IPS-18a (cell line): ENCODE data around the gene THADA.

Experiments used
- H3K27ac ChIP-seq: one replicate; pipeline ENCODE4 v1.5.1; 2013; ENCODE audit warnings: low read length
- H3K27me3 ChIP-seq: one replicate; pipeline ENCODE4 v1.6.1; 2013; ENCODE audit warnings: mild to moderate bottlenecking, low read length; ENCODE audit not compliant: control insufficient read depth, insufficient read depth
- H3K36me3 ChIP-seq: one replicate; pipeline ENCODE4 v1.6.1; 2013; ENCODE audit warnings: low read depth, low read length; ENCODE audit not compliant: control insufficient read depth
- H3K4me1 ChIP-seq: one replicate; pipeline ENCODE4 v1.6.1; 2013; ENCODE audit warnings: low read depth, low read length; ENCODE audit not compliant: control insufficient read depth
- H3K4me3 ChIP-seq: one replicate; pipeline ENCODE4 v1.5.1; 2013; ENCODE audit warnings: low read length
- H3K9ac ChIP-seq: one replicate; pipeline ENCODE4 v1.6.1; 2013; ENCODE audit warnings: mild to moderate bottlenecking, low read length, moderate library complexity
- H3K9me3 ChIP-seq: one replicate; pipeline ENCODE4 v1.6.1; 2013; ENCODE audit warnings: low read depth, low read length; ENCODE audit not compliant: control insufficient read depth

THADA gene

DNA sequence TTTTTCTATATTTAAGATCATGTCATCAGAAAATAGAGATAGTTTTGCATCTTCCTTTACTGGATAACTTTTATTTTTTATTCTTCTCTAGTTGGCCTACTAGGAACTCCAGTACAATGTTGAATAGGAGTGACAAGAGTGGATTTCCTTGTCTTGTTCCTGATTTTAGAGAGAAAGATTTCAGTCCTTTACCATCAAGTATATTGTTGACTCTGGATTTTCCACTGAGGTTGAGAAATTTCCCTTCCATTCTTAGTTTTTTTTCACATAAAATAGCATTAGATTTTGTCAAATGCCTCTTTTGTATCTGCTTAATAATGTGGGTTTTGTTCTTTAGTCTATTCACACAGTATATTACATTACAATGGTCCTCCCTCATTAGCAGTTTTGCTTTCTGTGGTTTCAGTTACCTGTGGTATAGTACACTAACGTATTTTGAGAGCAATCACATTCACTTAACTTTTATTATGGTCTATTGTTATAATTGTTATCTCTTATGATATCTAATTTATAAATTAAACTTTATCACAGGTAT is 105.5 kb downstream of the THADA start:
- Histone ChIP-seq H3K9me3 (no peaks in the 10 kb centered on the region), H3K4me1 (peaks cover 20% of the 10 kb centered on the region), H3K9ac (no peak overlapping the region), H3K27ac (no peak overlapping the region), H3K27me3 (no peaks in the 10 kb centered on the region), H3K4me3 (peak overlapping the region; percentile 4), H3K36me3 (no peaks in the 10 kb centered on the region)

DNA sequence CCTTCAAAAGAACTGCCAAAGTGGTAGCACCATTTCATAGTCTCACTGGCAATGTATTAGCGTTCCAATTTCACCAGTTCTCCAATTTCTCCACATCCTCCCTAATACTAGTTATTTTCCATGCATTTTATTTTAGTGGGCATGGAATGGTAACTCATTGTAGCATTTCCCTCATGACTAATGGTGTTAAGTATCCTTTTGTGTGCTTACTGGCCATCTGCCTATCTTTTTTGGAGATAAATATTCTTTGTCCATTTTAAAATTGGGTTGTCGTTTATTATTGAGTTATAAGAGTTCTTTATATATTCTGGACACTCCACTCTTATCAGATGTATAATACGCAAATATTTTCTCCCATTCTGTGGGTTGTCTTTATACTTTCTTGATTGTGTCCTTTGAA is 107.1 kb downstream of the THADA start:
- Histone ChIP-seq H3K9ac (no peak overlapping the region), H3K27me3 (no peaks in the 10 kb centered on the region), H3K36me3 (no peaks in the 10 kb centered on the region), H3K9me3 (no peaks in the 10 kb centered on the region), H3K4me1 (peaks cover 20% of the 10 kb centered on the region), H3K4me3 (no peak overlapping the region), H3K27ac (no peak overlapping the region)

DNA sequence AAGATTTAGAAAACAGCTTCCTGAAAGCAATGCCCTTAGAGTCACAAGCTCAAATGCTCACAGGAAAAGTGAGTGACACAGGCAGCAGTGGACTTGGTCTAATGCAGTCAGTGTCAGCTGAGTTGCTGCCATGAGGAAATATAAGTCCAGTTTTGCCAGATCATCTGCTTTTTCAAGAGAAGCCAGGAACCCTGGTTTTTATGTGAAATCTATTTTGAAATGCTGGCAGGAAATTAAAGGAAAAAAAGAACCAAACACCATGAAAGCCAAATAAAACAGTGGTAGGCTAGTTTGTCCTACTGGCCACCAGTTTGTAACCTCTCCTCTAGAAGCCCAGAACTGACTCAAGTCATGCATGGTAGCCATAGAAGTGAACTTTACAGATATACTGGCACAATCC is 109.2 kb downstream of the THADA start:
- no peak overlapping the region for H3K27ac ChIP-seq
- H3K36me3 ChIP-seq, result no peaks in the 10 kb centered on the region
- H3K9me3 ChIP-seq, result no peaks in the 10 kb centered on the region
- no peaks in the 10 kb centered on the region for H3K27me3 ChIP-seq
- peaks cover 20% of the 10 kb centered on the region for H3K4me1 ChIP-seq
- no peak overlapping the region for H3K4me3 ChIP-seq
- H3K9ac ChIP-seq, result no peak overlapping the region

DNA sequence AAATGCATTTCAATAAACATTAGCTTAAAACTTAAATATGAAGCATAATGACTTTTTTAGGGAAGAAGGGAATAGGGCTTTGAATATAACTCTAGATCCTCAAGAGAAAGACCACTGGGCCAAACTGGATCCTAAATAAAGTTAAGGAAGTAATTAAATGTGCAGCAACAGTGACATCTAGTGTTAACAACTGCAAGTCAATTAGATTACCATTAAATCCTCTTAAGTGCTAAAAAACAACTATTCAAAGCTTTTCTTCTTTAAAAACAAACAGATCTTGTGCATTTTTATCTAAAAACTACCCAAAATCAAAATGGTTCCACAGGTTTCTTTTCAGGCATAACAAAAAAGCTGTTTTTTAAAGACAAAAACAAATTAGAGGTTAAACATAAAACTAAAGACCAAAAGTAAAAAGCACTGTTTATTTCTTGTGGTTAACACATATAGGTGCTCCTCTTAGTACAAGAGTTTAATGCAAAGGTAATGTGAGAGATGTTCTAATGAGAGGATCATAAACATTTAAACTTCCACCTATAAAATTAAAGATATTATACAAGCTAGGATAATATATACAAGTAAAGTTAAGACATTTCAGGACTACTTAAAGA is 111.4 kb downstream of the THADA start:
- Histone ChIP-seq H3K9me3 (no peaks in the 10 kb centered on the region), H3K27ac (no peak overlapping the region), H3K4me1 (peaks cover 3% of the 10 kb centered on the region), H3K9ac (no peak overlapping the region), H3K36me3 (no peaks in the 10 kb centered on the region), H3K27me3 (no peaks in the 10 kb centered on the region), H3K4me3 (no peak overlapping the region)

- Histone ChIP-seq H3K4me1 (no peaks in the 10 kb centered on the region), H3K4me3 (no peak overlapping the region), H3K9me3 (no peaks in the 10 kb centered on the region), H3K27me3 (no peaks in the 10 kb centered on the region), H3K36me3 (no peaks in the 10 kb centered on the region), H3K27ac (no peak overlapping the region), H3K9ac (no peak overlapping the region)
Measured at GRCh38 chr2:43482961-43483360, 112.9 kb downstream of the THADA start.

DNA sequence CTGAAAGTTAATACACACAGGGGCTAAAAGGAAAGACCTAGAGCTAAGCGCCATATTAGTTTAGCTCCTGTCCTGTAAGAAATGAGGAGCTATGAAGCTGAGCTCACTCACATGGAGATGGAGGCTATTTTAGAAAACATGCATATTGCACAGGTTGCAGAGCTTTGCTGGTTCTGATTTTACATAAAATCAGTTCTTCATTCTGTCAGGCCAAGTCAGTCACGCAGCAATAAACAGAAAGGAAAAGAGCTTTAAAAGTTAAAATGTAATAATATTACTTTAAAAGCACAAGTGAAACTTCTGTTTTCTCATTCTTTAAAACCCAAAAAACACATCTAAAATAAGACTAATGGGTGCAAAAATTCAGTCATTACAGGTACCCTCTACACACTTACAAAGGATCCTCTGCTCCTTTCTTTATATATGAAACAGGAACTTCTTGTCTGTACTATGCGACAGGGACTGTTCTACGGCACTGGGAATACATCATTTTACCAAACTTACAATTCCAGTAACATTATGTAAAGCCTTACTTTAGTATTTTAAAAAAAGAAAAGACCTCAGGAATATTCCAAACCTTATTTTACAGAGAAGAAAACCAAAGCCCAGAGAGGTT is 113.8 kb downstream of the THADA start:
- no peaks in the 10 kb centered on the region for H3K36me3 ChIP-seq
- no peaks in the 10 kb centered on the region for H3K27me3 ChIP-seq
- no peak overlapping the region for H3K27ac ChIP-seq
- H3K4me1 ChIP-seq, result no peaks in the 10 kb centered on the region
- H3K9me3 ChIP-seq, result no peaks in the 10 kb centered on the region
- H3K4me3 ChIP-seq, result no peak overlapping the region
- H3K9ac ChIP-seq, result no peak overlapping the region

- Histone ChIP-seq H3K27ac (no peak overlapping the region), H3K4me1 (no peaks in the 10 kb centered on the region), H3K4me3 (no peak overlapping the region), H3K36me3 (no peaks in the 10 kb centered on the region), H3K27me3 (no peaks in the 10 kb centered on the region), H3K9me3 (no peaks in the 10 kb centered on the region), H3K9ac (no peak overlapping the region)
Measured at GRCh38 chr2:43480874-43481273, 115.0 kb downstream of the THADA start.

- H3K4me3 ChIP-seq, result no peak overlapping the region
- H3K36me3 ChIP-seq, result no peaks in the 10 kb centered on the region
- no peaks in the 10 kb centered on the region for H3K4me1 ChIP-seq
- no peaks in the 10 kb centered on the region for H3K27me3 ChIP-seq
- H3K9ac ChIP-seq, result no peak overlapping the region
- no peak overlapping the region for H3K27ac ChIP-seq
- no peaks in the 10 kb centered on the region for H3K9me3 ChIP-seq
Measured at GRCh38 chr2:43478412-43479086, 117.3 kb downstream of the THADA start.

GRCh38 chr2:43475922-43476321 is 119.9 kb downstream of the THADA start:
- H3K27me3 ChIP-seq, result no peaks in the 10 kb centered on the region
- no peaks in the 10 kb centered on the region for H3K9me3 ChIP-seq
- H3K4me3 ChIP-seq, result no peak overlapping the region

DNA sequence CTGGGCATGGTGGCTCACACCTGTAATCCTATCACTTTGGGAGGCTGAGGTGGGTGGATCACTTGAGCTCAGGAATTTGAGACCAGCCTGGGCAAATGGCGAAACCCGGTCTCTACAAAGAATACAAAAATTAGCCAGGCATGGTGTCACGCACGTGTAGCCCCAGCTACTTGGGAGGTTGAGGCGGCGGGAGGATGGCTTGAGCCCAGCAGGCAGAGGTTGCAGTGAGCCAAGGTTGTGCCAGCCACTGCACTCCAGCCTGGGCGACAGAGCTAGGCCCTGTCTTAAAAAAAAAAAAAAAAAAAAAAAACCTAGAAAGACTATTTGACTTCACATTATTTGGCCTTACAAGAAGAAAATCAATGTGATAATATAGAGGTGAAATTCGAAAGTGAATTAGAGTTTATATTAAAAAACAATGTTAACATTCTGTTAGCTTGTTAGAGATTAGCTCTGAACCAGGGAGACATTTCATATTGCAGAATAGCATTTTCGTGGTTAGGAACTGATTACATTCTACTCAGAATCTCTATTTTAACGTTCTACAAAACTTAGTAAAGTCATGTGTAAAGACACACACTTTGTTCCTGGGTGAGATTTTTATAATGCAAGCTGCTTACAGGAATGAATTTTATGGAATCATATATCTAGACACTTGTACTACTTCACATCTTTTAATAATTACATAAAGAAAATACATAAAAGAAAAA is 120.5 kb downstream of the THADA start:
- H3K4me3 ChIP-seq, result no peak overlapping the region
- no peak overlapping the region for H3K9ac ChIP-seq
- no peaks in the 10 kb centered on the region for H3K4me1 ChIP-seq
- no peaks in the 10 kb centered on the region for H3K9me3 ChIP-seq
- no peaks in the 10 kb centered on the region for H3K27me3 ChIP-seq
- no peak overlapping the region for H3K27ac ChIP-seq
- H3K36me3 ChIP-seq, result no peaks in the 10 kb centered on the region

More at GRCh38 chr2:43475922-43476321, 119.9 kb downstream of the THADA start:
- Histone ChIP-seq H3K9ac (no peak overlapping the region), H3K27ac (no peak overlapping the region), H3K4me1 (no peaks in the 10 kb centered on the region), H3K36me3 (no peaks in the 10 kb centered on the region)

- H3K9ac ChIP-seq, result no peak overlapping the region
- no peaks in the 10 kb centered on the region for H3K27me3 ChIP-seq
- H3K4me1 ChIP-seq, result peaks cover 4% of the 10 kb centered on the region
- H3K27ac ChIP-seq, result no peak overlapping the region
- no peak overlapping the region for H3K4me3 ChIP-seq
- no peaks in the 10 kb centered on the region for H3K9me3 ChIP-seq
- no peaks in the 10 kb centered on the region for H3K36me3 ChIP-seq
Measured at GRCh38 chr2:43474273-43474672, 121.6 kb downstream of the THADA start.
